Naive thymus-derived CD4-positive, alpha-beta T cell (primary cell): Measurements from ENCODE around the gene OR5T3. TPM values are rescaled to one million over a fixed set of nuclear protein-coding genes. Genes with fewer than 3 reads are reported as not detected.
"Not testable (repeated sequence)": the region's sequence is repeated elsewhere in the genome, so short reads cannot be mapped to it uniquely, and the experiment has no call there.

Source experiments
- ATAC-seq: fragments of 150-1000 bp; cut with Tn5 transposase; 2 replicates; pipeline ENCODE4 v1.10.0; 2021; ENCODE audit warnings: mild to moderate bottlenecking, moderate library complexity
- CTCF ChIA-PET: fragments of 350-600 bp; sonication (Branson Sonifier 250); formaldehyde crosslinking; loops from one replicate; lab custom pipeline; 2021; ENCODE audit warnings: antibody characterized with exemption; lab: Charles Lee
- POLR2A ChIA-PET: fragments of 350-600 bp; sonication (Branson Sonifier 250); formaldehyde crosslinking; loops from one replicate; lab custom pipeline; 2021; ENCODE audit warnings: antibody characterized with exemption, inconsistent platforms; lab: Charles Lee
- DNase-seq, 9 donors: peaks; one replicate each; pipeline versions ENCODE4 v3.0.0 to v3.0.0-alpha.2; 2020 to 2022; ENCODE audit warnings: mixed read lengths in 1 of 9
- H3K27ac ChIP-seq: one replicate; pipeline ENCODE4 v1.7.0; 2013; ENCODE audit warnings: mild to moderate bottlenecking, low read depth, low read length, moderate library complexity
- H3K27me3 ChIP-seq, 2 donors: one replicate each; pipeline ENCODE4 v1.7.0; 2013; ENCODE audit warnings: low read length in 2 of 2, mild to moderate bottlenecking in 2 of 2, moderate library complexity in 2 of 2; ENCODE audit not compliant: control insufficient read depth in 2 of 2, insufficient read depth in 2 of 2
- H3K36me3 ChIP-seq, 3 experiments: 1 replicate in 2 of 3; 2 replicates in 1 of 3; pipeline ENCODE4 v1.7.0; 2013; ENCODE audit warnings: low read length in 3 of 3, mild to moderate bottlenecking in 3 of 3, moderate library complexity in 1 of 3; ENCODE audit not compliant: insufficient read depth in 3 of 3, control insufficient read depth in 2 of 3
- H3K4me1 ChIP-seq, 2 donors: one replicate each; pipeline ENCODE4 v1.7.0; 2013; ENCODE audit warnings: low read length in 2 of 2, mild to moderate bottlenecking in 2 of 2, moderate library complexity in 1 of 2; ENCODE audit not compliant: control insufficient read depth in 2 of 2, insufficient read depth in 2 of 2
- H3K4me3 ChIP-seq: 2 replicates; pipeline ENCODE4 v1.7.0; 2013; ENCODE audit warnings: mild to moderate bottlenecking, low read length
- H3K9me3 ChIP-seq, 3 experiments: 1 replicate in 2 of 3; 2 replicates in 1 of 3; pipeline ENCODE4 v1.7.0; 2013; ENCODE audit warnings: low read length in 3 of 3; ENCODE audit not compliant: control insufficient read depth in 2 of 3
- H3K27ac Mint-ChIP-seq, 9 donors: one replicate each; pipeline ENCODE4 v1.8.0; 2020 to 2022; ENCODE audit warnings: mixed read lengths in 9 of 9, mild to moderate bottlenecking in 8 of 9, moderate library complexity in 5 of 9, inconsistent platforms in 2 of 9
- H3K27me3 Mint-ChIP-seq, 5 donors: one replicate each; pipeline ENCODE4 v1.8.0; 2021 to 2022; ENCODE audit warnings: mixed read lengths in 5 of 5, mild to moderate bottlenecking in 1 of 5
- H3K36me3 Mint-ChIP-seq, 5 donors: one replicate each; pipeline ENCODE4 v1.8.0; 2020 to 2022; ENCODE audit warnings: mixed read lengths in 5 of 5, mild to moderate bottlenecking in 3 of 5, inconsistent platforms in 1 of 5
- H3K4me1 Mint-ChIP-seq, 7 donors: one replicate each; pipeline ENCODE4 v1.8.0; 2020 to 2022; ENCODE audit warnings: mixed read lengths in 7 of 7, mild to moderate bottlenecking in 3 of 7, inconsistent platforms in 1 of 7
- H3K4me3 Mint-ChIP-seq, 10 donors: one replicate each; pipeline ENCODE4 v1.8.0; 2020 to 2022; ENCODE audit warnings: mild to moderate bottlenecking in 10 of 10, mixed read lengths in 10 of 10, moderate library complexity in 6 of 10, inconsistent platforms in 2 of 10
- H3K9me3 Mint-ChIP-seq, 11 donors: one replicate each; pipeline ENCODE4 v1.8.0; 2020 to 2022; ENCODE audit warnings: mixed read lengths in 11 of 11, mild to moderate bottlenecking in 4 of 11, inconsistent platforms in 1 of 11, moderate library complexity in 1 of 11
- intact Hi-C, 2 donors: fragments of 100-400 bp; cut with micrococcal nuclease; formaldehyde crosslinking; loops; one replicate each; pipeline ENCODE4 v1.15.1; 2023
- polyA plus RNA-seq, 2 donors: library from polyadenylated mRNA; unstranded; fragments of 300-500 nt; fragmentation: Illumina TruSeq; gene quantifications; one replicate each; pipeline ENCODE4 v1.2.3, GENCODE V29; 2021
- total RNA-seq, 6 experiments: library from RNA in 5 of 6; stranded (reverse) in 5 of 6; gene quantifications; 1 replicate in 5 of 6; 2 replicates in 1 of 6; pipeline ENCODE4 v1.2.3 and lab custom pipeline; 2021 to 2026

Gene OR5T3
- not detected for total RNA-seq
- polyA plus RNA-seq, result not detected
- not detected for total RNA-seq (lab: John Stamatoyannopoulos, UW)

DNA sequence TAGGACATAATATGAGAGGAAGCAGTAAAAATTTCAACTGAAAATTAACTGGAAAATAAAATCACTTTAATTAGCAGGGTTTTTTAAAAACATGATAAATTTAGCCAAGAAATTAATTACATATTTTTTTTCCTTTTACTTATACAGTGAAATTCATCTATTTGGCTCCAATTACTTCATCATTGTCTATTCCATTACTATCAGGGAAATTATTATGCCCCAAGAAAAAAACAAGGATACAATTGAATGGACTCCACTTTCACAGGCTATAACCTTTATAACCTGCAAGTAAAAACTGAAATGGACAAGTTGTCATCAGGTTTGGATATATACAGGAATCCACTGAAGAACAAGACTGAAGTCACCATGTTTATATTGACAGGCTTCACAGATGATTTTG is at the start of gene OR5T3:
Gene OR5T3, plus strand, starts transcription at position 301 of the 400 bp plus-strand sequence. Its CDS starts 0 bp downstream, at position 301.
- no peaks in the 10 kb centered on the region for H3K36me3 ChIP-seq
- ATAC-seq, result no peak
- H3K27ac Mint-ChIP-seq, result no peak within 1 kb of the TSS
- POLR2A ChIA-PET, result no interaction called here
- peaks cover 3 to 18% (median 8%) of the 10 kb centered on the region in 11 donors for H3K9me3 Mint-ChIP-seq
- H3K4me3 Mint-ChIP-seq, result no peak within 1 kb of the TSS
- no peaks in the 10 kb centered on the region for H3K4me1 ChIP-seq
- H3K4me3 ChIP-seq, result no peak within 1 kb of the TSS
- H3K9me3 ChIP-seq, result no peaks in the 10 kb centered on the region
- H3K36me3 Mint-ChIP-seq, result no peaks in the 10 kb centered on the region
- no peaks in the 10 kb centered on the region for H3K27me3 ChIP-seq
- CTCF ChIA-PET, result no interaction called here
- no peaks in the 10 kb centered on the region for H3K4me1 Mint-ChIP-seq
- DNase-seq, result no peak
- intact Hi-C loops, result no loop called here
- H3K27me3 Mint-ChIP-seq, result no peaks in the 10 kb centered on the region
- no peak within 1 kb of the TSS for H3K27ac ChIP-seq

DNA sequence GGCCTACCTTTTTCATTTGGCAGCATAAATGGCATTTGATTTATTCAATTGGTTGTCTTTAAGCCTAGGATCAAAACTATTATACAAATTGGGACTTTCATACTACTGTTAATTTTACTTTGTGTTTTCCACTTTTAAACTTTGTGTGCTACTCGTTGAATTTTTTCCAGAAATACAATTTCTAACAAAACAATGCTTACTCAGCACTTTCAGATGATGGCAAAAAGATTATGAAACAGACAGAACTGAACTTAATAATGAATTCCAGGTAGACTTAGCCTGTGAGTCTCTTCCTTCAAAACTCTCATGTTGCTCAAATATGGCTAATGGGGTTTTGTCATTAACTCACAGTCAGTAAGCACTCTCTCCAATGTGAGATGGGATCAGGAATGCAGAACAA is 44.3 kb upstream of the OR5T3 start:
- Histone ChIP-seq H3K9me3 (peaks cover 0 to 4% (median 3%) of the 10 kb centered on the region in 3 experiments), H3K36me3 (no peaks in the 10 kb centered on the region), H3K27ac (no peak overlapping the region), H3K27me3 (no peaks in the 10 kb centered on the region), H3K4me1 (no peaks in the 10 kb centered on the region), H3K4me3 (no peak overlapping the region)
- H3K27ac Mint-ChIP-seq, result no peak overlapping the region
- no peaks in the 10 kb centered on the region for H3K27me3 Mint-ChIP-seq
- POLR2A ChIA-PET, result no interaction called here
- CTCF ChIA-PET, result no interaction called here
- H3K36me3 Mint-ChIP-seq, result peaks cover 0 to 10% (median 0%) of the 10 kb centered on the region in 5 donors
- intact Hi-C loops, result no loop called here
- H3K4me3 Mint-ChIP-seq, result no peak overlapping the region
- ATAC-seq, result no peak
- peaks cover 2 to 22% (median 17%) of the 10 kb centered on the region in 11 donors for H3K9me3 Mint-ChIP-seq
- no peak for DNase-seq
- no peaks in the 10 kb centered on the region for H3K4me1 Mint-ChIP-seq

DNA sequence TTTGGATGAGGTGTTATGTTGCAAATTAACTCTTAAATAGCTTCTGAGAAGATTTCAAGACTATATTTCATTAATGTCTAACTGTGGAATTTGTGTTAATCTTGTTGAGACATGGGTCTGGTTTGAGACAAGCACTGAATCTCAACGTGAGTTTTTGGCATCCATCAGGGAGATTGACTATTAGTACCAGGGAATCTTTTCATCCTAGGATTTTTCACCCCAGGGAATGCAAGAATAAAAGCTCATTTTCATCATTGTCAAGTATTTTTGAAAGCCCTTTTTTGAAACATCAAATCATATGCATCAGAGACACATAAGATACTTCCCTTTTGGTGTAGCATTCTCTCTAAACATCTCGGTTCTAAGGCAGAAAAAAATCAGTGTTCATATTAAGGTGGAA is 37.5 kb upstream of the OR5T3 start:
- Mint-ChIP-seq H3K9me3 (peaks cover 5 to 43% (median 20%) of the 10 kb centered on the region in 11 donors), H3K27me3 (no peaks in the 10 kb centered on the region), H3K4me3 (no peak overlapping the region), H3K27ac (no peak overlapping the region), H3K36me3 (peaks cover 0 to 10% (median 0%) of the 10 kb centered on the region in 5 donors), H3K4me1 (no peaks in the 10 kb centered on the region)
- Histone ChIP-seq H3K36me3 (no peaks in the 10 kb centered on the region), H3K27ac (no peak overlapping the region), H3K4me3 (no peak overlapping the region), H3K27me3 (no peaks in the 10 kb centered on the region), H3K9me3 (peaks cover 0 to 4% (median 0%) of the 10 kb centered on the region in 3 experiments), H3K4me1 (no peaks in the 10 kb centered on the region)
- ATAC-seq (no peak), DNase-seq (no peak)
- POLR2A ChIA-PET, result no interaction called here
- CTCF ChIA-PET, result no interaction called here
- intact Hi-C loops, result no loop called here

DNA sequence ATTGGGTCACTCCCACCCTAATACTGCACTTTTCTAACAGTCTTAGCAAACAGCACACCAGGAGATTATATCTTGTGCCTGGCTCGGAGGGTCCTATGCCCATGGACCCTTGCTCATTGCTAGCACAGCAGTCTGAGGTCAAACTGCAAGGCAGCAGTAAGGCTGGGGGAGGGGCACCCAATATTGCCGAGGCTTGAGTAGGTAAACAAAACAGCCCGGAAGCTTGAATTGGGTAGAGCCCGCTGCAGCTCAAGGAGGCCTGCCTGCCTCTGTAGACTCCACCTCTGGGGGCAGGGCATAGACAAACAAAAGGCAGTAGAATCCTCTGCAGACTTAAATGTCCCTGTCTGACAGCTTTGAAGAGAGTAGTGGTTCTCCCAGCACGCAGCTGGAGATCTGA is 32.3 kb upstream of the OR5T3 start:
- H3K27me3 Mint-ChIP-seq, H3K36me3 Mint-ChIP-seq, CTCF ChIA-PET, DNase-seq, intact Hi-C loops, H3K4me3 ChIP-seq, H3K36me3 ChIP-seq, POLR2A ChIA-PET, H3K4me1 ChIP-seq, ATAC-seq, H3K4me1 Mint-ChIP-seq, H3K27ac Mint-ChIP-seq, H3K27me3 ChIP-seq, H3K9me3 ChIP-seq, H3K4me3 Mint-ChIP-seq, H3K27ac ChIP-seq: not testable (repeated sequence)
- peaks cover 7 to 39% (median 25%) of the 10 kb centered on the region in 11 donors for H3K9me3 Mint-ChIP-seq

DNA sequence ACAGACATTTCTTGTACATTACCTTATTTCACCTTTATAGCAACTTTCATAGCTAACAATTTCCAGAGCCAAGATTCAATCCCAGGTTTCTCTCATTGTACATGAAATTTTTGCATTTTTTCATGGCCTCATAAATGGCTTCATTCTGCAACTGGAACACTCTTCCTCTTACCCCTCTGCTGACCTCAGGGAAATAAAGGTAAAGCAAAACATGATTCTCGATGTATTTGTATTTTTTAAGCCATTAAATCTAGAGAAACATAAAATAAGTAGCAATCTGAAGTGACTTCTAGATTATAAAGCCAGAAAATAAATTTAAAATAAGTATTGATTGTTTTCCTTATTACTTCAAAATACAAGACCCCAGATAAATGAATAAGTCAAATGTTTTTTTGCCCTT is 17.9 kb upstream of the OR5T3 start, which contains the start of gene OR5T2:
Gene OR5T2, minus strand, starts transcription at position 101 of the 400 bp plus-strand sequence. CDS start 1,193 bp downstream, outside the sequence.
- no peak within 1 kb of the TSS for H3K27ac Mint-ChIP-seq
- H3K36me3 ChIP-seq, result no peaks in the 10 kb centered on the region
- H3K4me1 ChIP-seq, result no peaks in the 10 kb centered on the region
- intact Hi-C loops, result no loop called here
- no peaks in the 10 kb centered on the region for H3K4me1 Mint-ChIP-seq
- ChIA-PET POLR2A (no interaction called here), CTCF (no interaction called here)
- no peaks in the 10 kb centered on the region for H3K36me3 Mint-ChIP-seq
- H3K27me3 Mint-ChIP-seq, result no peaks in the 10 kb centered on the region
- peaks cover 0 to 2% of the 10 kb centered on the region in 2 donors for H3K27me3 ChIP-seq
- no peak for ATAC-seq
- H3K9me3 ChIP-seq, result no peaks in the 10 kb centered on the region
- no peak within 1 kb of the TSS for H3K27ac ChIP-seq
- H3K9me3 Mint-ChIP-seq, result peaks cover 0 to 15% (median 7%) of the 10 kb centered on the region in 11 donors
- no peak within 1 kb of the TSS for H3K4me3 ChIP-seq
- no peak within 1 kb of the TSS for H3K4me3 Mint-ChIP-seq
- DNase-seq, result no peak

DNA sequence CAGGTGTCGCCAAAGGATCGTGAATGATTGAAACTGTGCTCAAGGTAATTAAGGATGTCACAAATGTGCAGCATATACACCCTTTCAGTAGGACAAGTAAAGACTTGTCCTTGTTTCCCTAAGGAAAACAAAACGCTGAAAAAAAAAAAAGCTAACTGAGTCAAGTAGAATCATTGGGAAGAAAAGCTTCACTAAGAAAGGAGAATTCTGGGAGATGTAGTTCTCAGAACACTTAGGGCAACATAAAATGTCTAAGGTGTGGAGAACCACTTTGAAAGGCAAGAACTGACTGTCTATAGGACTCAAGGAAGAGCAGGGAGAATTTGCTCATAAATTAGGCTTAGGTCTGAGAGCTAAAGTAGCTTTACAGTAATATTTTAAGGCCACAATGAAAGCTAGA is 19.0 kb downstream of the OR5T3 start:
- Mint-ChIP-seq H3K27me3 (no peaks in the 10 kb centered on the region), H3K4me1 (no peaks in the 10 kb centered on the region), H3K9me3 (peaks cover 4 to 31% (median 16%) of the 10 kb centered on the region in 11 donors), H3K27ac (no peak overlapping the region), H3K36me3 (peaks cover 0 to 4% (median 0%) of the 10 kb centered on the region in 5 donors), H3K4me3 (no peak overlapping the region)
- no peak overlapping the region for H3K27ac ChIP-seq
- POLR2A ChIA-PET, result no interaction called here
- intact Hi-C loops, result no loop called here
- no peaks in the 10 kb centered on the region for H3K27me3 ChIP-seq
- H3K36me3 ChIP-seq, result no peaks in the 10 kb centered on the region
- DNase-seq (no peak), ATAC-seq (no peak)
- no peaks in the 10 kb centered on the region for H3K9me3 ChIP-seq
- no peak overlapping the region for H3K4me3 ChIP-seq
- no peaks in the 10 kb centered on the region for H3K4me1 ChIP-seq
- CTCF ChIA-PET, result no interaction called here

DNA sequence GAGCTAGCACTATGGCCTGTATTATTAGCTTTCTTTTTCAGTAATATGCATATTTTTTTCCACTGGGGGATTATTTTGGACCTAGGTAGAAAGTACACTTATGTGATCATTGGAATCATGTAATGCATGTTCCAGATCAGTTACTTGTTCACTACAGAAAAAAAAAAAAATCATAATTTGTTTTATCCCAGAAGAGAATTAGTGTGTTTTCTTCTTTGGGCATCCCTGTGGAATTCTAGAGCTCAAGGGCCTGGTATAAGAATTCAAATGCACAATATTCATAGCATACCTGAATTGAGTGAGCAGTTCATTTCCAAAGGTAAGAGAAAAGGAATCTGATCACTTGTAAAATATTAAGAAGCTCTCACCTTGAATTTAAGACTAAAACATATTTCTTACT is 21.8 kb downstream of the OR5T3 start, which contains the start of gene OR5T1:
Gene OR5T1, plus strand, starts transcription at position 301 of the 400 bp plus-strand sequence. CDS start 1,485 bp downstream, outside the sequence.
- no peak within 1 kb of the TSS for H3K27ac Mint-ChIP-seq
- no peaks in the 10 kb centered on the region for H3K4me1 Mint-ChIP-seq
- ATAC-seq (no peak), DNase-seq (no peak)
- H3K9me3 ChIP-seq, result no peaks in the 10 kb centered on the region
- peaks cover 0 to 26% (median 11%) of the 10 kb centered on the region in 11 donors for H3K9me3 Mint-ChIP-seq
- no peaks in the 10 kb centered on the region for H3K27me3 ChIP-seq
- no peak within 1 kb of the TSS for H3K27ac ChIP-seq
- ChIA-PET POLR2A (interaction anchor here (0.6 kb wide), 1 partner anchor 784 kb away, joined by 3 read pairs; no protein-coding TSS in a partner anchor), CTCF (no interaction called here)
- no peak within 1 kb of the TSS for H3K4me3 ChIP-seq
- no peak within 1 kb of the TSS for H3K4me3 Mint-ChIP-seq
- H3K36me3 Mint-ChIP-seq, result no peaks in the 10 kb centered on the region
- no peaks in the 10 kb centered on the region for H3K27me3 Mint-ChIP-seq
- H3K4me1 ChIP-seq, result no peaks in the 10 kb centered on the region
- no peaks in the 10 kb centered on the region for H3K36me3 ChIP-seq
- intact Hi-C loops, result no loop called here
